IPS DF 4.7 (cell line): Measurements from ENCODE around the gene RAPGEF2.
A peak's percentile ranks its signal among the peaks of the same experiment; 100 is the strongest.
"Not testable (repeated sequence)": the region's sequence is repeated elsewhere in the genome, so short reads cannot be mapped to it uniquely, and the experiment has no call there.

ENCODE experiments used
- DNase-seq: peaks from one replicate; pipeline ENCODE4 v3.0.0-alpha.2; 2013; ENCODE audit warnings: low spot score; ENCODE audit errors: extremely low read depth

Gene RAPGEF2

GRCh38 chr4:159358226-159358625, 255.3 kb downstream of the RAPGEF2 start:
- DNase-seq, result no peak

GRCh38 chr4:159360549-159360948, 257.7 kb downstream of the RAPGEF2 start:
- no peak for DNase-seq

- no peak for DNase-seq
Measured at GRCh38 chr4:159363361-159363760, 260.5 kb downstream of the RAPGEF2 start.

GRCh38 chr4:159366966-159367780, 264.3 kb downstream of the RAPGEF2 start:
- DNase-seq, result no peak

- no peak for DNase-seq
Measured at GRCh38 chr4:159367781-159368080, 264.9 kb downstream of the RAPGEF2 start.

- no peak for DNase-seq
Measured at GRCh38 chr4:159368320-159368719, 265.4 kb downstream of the RAPGEF2 start.

GRCh38 chr4:159369256-159369655, 266.4 kb downstream of the RAPGEF2 start:
- no peak for DNase-seq

- no peak for DNase-seq
Measured at GRCh38 chr4:159370286-159370685, 267.4 kb downstream of the RAPGEF2 start.

GRCh38 chr4:159374749-159375530, 272.1 kb downstream of the RAPGEF2 start:
- DNase-seq, result no peak

- DNase-seq, result no peak
Measured at GRCh38 chr4:159376289-159376688, 273.4 kb downstream of the RAPGEF2 start.

GRCh38 chr4:159378056-159378616, 275.3 kb downstream of the RAPGEF2 start:
- no peak for DNase-seq

- DNase-seq, result not testable (repeated sequence)
Measured at GRCh38 chr4:159379064-159379463, 276.2 kb downstream of the RAPGEF2 start.

- no peak for DNase-seq
Measured at GRCh38 chr4:159379836-159380235, 277.0 kb downstream of the RAPGEF2 start.

- DNase-seq, result peak; percentile 11
Measured at GRCh38 chr4:159382856-159383561, 280.1 kb downstream of the RAPGEF2 start.

- peak; percentile 89 for DNase-seq
Measured at GRCh38 chr4:159383562-159383931, 280.7 kb downstream of the RAPGEF2 start.

- DNase-seq, result no peak
Measured at GRCh38 chr4:159384017-159384416, 281.1 kb downstream of the RAPGEF2 start.

GRCh38 chr4:159384632-159385031, 281.8 kb downstream of the RAPGEF2 start:
- no peak for DNase-seq

GRCh38 chr4:159386620-159387019, 283.7 kb downstream of the RAPGEF2 start:
- no peak for DNase-seq

- DNase-seq, result no peak
Measured at GRCh38 chr4:159389756-159390155, 286.9 kb downstream of the RAPGEF2 start.

GRCh38 chr4:159390648-159391047, 287.8 kb downstream of the RAPGEF2 start:
- DNase-seq, result no peak

- DNase-seq, result no peak
Measured at GRCh38 chr4:159395693-159396092, 292.8 kb downstream of the RAPGEF2 start.

- DNase-seq, result no peak
Measured at GRCh38 chr4:159396151-159396550, 293.3 kb downstream of the RAPGEF2 start.
